Stimulated activated CD4-positive, alpha-beta T cell treated with anti-CD3 and anti-CD28 coated beads, TNF-alpha, amount 100 ng/mL, for 24 hours (primary cell): ENCODE data around the gene ZFP3.
"Not testable (repeated sequence)": the region's sequence is repeated elsewhere in the genome, so short reads cannot be mapped to it uniquely, and the experiment has no call there.

Experiments used
- DNase-seq, 3 experiments: peaks; one replicate each; pipeline ENCODE4 v3.0.0-alpha.2; 2020; ENCODE audit warnings: low read depth in 3 of 3

Gene ZFP3

GRCh38 chr17:5124896-5125295, 46.6 kb downstream of the ZFP3 start:
- not testable (repeated sequence) for DNase-seq

- DNase-seq = no peak
These were observed 48.6 kb downstream of the ZFP3 start for GRCh38 chr17:5126719-5127488.

GRCh38 chr17:5127910-5128309, 49.6 kb downstream of the ZFP3 start:
- DNase-seq = no peak

GRCh38 chr17:5128387-5128786, 50.1 kb downstream of the ZFP3 start:
- DNase-seq = not testable (repeated sequence)

GRCh38 chr17:5128905-5129535, 50.8 kb downstream of the ZFP3 start:
- DNase-seq = no peak

GRCh38 chr17:5129770-5130169, 51.5 kb downstream of the ZFP3 start:
- not testable (repeated sequence) for DNase-seq

- DNase-seq = not testable (repeated sequence)
These were observed 52.0 kb downstream of the ZFP3 start for GRCh38 chr17:5130261-5130660.

GRCh38 chr17:5130687-5131086, 52.4 kb downstream of the ZFP3 start:
- not testable (repeated sequence) for DNase-seq

GRCh38 chr17:5131146-5131715, 53.0 kb downstream of the ZFP3 start:
- DNase-seq = no peak

GRCh38 chr17:5131799-5132502, 53.7 kb downstream of the ZFP3 start:
- DNase-seq = not testable (repeated sequence)

GRCh38 chr17:5132503-5133225, 54.4 kb downstream of the ZFP3 start:
- DNase-seq = not testable (repeated sequence)

GRCh38 chr17:5133311-5133710, 55.0 kb downstream of the ZFP3 start:
- no peak for DNase-seq

- not testable (repeated sequence) for DNase-seq
These were observed 55.7 kb downstream of the ZFP3 start for GRCh38 chr17:5133961-5134360.

- not testable (repeated sequence) for DNase-seq
These were observed 56.3 kb downstream of the ZFP3 start for GRCh38 chr17:5134571-5134970.

GRCh38 chr17:5135131-5135712, 57.0 kb downstream of the ZFP3 start:
- not testable (repeated sequence) for DNase-seq

- no peak for DNase-seq
These were observed 57.7 kb downstream of the ZFP3 start for GRCh38 chr17:5135726-5136579.

GRCh38 chr17:5136580-5137412, 58.5 kb downstream of the ZFP3 start:
- not testable (repeated sequence) for DNase-seq

- DNase-seq = not testable (repeated sequence)
These were observed 59.4 kb downstream of the ZFP3 start for GRCh38 chr17:5137511-5138197.

GRCh38 chr17:5138198-5138544, 59.9 kb downstream of the ZFP3 start:
- not testable (repeated sequence) for DNase-seq
